Peyer's patch (tissue), 4 donors: ENCODE measurements around the gene GVQW3.
"Not testable (repeated sequence)": the region's sequence is repeated elsewhere in the genome, so short reads cannot be mapped to it uniquely, and the experiment has no call there.

Experiments
- CTCF ChIP-seq, 6 experiments: fragments of 450-650 bp in 4 of 6; fragments of 200-600 bp in 2 of 6; sonication (generic) in 1 of 6; IDR thresholded peaks; one replicate each; pipeline ENCODE4 v1.5.1; 2017 to 2019; ENCODE audit warnings: antibody characterized with exemption in 6 of 6, mild to moderate bottlenecking in 3 of 6, moderate library complexity in 1 of 6
- POLR2A ChIP-seq, 2 donors: fragments of 450-650 bp; IDR thresholded peaks; one replicate each; pipeline ENCODE4 v1.5.1; 2017; ENCODE audit warnings: antibody characterized with exemption in 2 of 2, mild to moderate bottlenecking in 2 of 2, moderate library complexity in 2 of 2

DNA sequence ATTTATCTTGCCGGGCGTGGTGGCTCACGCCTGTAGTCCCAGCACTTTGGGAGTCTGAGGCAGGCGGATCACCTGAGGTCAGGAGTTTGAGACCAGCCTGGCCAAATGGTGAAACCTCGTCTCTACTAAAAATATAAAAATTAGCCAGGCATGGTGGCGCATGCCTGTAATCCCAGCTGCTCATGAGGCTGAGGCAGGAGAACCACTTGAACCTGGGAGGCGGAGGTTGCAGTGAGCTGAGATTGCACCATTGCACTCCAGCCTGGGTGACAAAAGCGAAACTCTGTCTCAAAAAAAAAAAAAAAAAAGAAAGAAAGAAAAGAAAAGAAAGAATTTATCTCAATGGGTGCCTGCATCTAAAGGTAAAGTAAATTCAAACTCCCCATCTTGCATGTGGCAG is 20.4 kb downstream of the GVQW3 start:
- not testable (repeated sequence) for TF ChIP-seq CTCF, POLR2A (IDR thresholded peaks at IDR 0.05)
